ENCODE measurements around the gene GPC6. TPM values are rescaled to one million over a fixed set of nuclear protein-coding genes. Genes with fewer than 3 reads are reported as not detected.

The GPC6 gene
- total RNA-seq, 1 donor from 2014 or later: 42.9 TPM

DNA sequence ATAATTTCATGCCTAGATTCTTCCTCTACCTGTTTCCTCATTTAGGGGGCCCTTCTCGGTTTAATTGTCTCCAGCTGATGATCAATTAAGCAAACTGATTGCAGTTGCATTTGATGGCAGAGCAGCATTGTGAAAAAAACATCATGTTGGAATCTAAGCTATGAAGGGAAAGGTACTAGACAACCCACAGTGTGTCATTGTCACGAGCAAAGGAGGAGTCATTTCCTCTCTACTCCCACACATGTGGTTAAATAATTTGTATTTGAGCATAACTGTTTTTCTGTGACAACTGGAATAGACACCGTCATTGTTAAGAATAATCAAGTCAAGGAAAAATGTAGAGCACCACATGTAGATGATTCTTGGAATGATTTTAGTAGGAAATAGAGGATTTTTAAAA lies 1012.5 kb downstream of the GPC6 start:
- no peaks in the 10 kb centered on the region for H3K9me3 ChIP-seq (ENCODE audit: low read depth)
- no peaks in the 10 kb centered on the region for H3K36me3 ChIP-seq
- H3K4me1 ChIP-seq: no peaks in the 10 kb centered on the region
- no peak overlapping the region for H3K9ac ChIP-seq
- TF ChIP-seq, protein P1, sequence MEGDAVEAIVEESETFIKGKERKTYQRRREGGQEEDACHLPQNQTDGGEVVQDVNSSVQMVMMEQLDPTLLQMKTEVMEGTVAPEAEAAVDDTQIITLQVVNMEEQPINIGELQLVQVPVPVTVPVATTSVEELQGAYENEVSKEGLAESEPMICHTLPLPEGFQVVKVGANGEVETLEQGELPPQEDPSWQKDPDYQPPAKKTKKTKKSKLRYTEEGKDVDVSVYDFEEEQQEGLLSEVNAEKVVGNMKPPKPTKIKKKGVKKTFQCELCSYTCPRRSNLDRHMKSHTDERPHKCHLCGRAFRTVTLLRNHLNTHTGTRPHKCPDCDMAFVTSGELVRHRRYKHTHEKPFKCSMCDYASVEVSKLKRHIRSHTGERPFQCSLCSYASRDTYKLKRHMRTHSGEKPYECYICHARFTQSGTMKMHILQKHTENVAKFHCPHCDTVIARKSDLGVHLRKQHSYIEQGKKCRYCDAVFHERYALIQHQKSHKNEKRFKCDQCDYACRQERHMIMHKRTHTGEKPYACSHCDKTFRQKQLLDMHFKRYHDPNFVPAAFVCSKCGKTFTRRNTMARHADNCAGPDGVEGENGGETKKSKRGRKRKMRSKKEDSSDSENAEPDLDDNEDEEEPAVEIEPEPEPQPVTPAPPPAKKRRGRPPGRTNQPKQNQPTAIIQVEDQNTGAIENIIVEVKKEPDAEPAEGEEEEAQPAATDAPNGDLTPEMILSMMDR (IDR thresholded peaks at IDR 0.05): no peak
- TF ChIP-seq EZH2 (IDR thresholded peaks at IDR 0.05) (no peak), EZH2phosphoT487 (IDR thresholded peaks at IDR 0.05) (no peak)
- no peak overlapping the region for H3K27ac ChIP-seq
- no peak overlapping the region for H2AFZ ChIP-seq (replicated peaks)
- Mint-ChIP-seq H3K9me3 (no peaks in the 10 kb centered on the region), H3K27me3 (ENCODE audit: insufficient read depth, low read depth) (peaks cover 3% of the 10 kb centered on the region), H3K4me1 (no peaks in the 10 kb centered on the region), H3K27ac (no peak overlapping the region), H3K4me3 (no peak overlapping the region), H3K36me3 (no peaks in the 10 kb centered on the region)
- no peaks in the 10 kb centered on the region for H3F3A ChIP-seq (ENCODE audit: low read depth)
- H3K79me2 ChIP-seq (ENCODE audit: low read depth): no peaks in the 10 kb centered on the region
- DNase-seq (ENCODE audit: low spot score): no peak
- H3K4me2 ChIP-seq: no peak overlapping the region
- no peaks in the 10 kb centered on the region for H4K20me1 ChIP-seq (ENCODE audit: low read depth)
- no peaks in the 10 kb centered on the region for H3K27me3 ChIP-seq
- no peak overlapping the region for H3K4me3 ChIP-seq

DNA sequence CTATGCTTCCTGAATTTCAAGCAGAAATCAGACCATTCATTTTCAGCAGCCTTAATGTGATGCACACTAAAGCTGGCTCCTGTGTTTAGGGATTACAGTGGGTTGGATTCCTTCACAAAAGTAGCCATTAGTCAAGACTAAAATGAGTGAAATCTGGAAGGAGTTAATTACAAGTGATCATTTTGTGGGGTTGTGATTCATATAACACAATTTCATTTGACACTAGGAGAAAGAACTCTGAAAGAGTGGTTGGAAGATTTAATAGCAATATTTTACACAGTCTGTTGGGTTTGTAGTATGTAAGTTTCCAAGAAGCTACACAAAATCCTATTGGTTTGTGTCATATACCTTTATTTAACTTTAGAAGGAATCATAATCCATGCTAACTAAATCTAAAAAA lies 1015.9 kb downstream of the GPC6 start:
- Mint-ChIP-seq H3K4me1 (no peaks in the 10 kb centered on the region), H3K36me3 (no peaks in the 10 kb centered on the region), H3K9me3 (peaks cover 19% of the 10 kb centered on the region), H3K27me3 (ENCODE audit: insufficient read depth, low read depth) (peaks cover 3% of the 10 kb centered on the region), H3K4me3 (no peak overlapping the region), H3K27ac (no peak overlapping the region)
- Histone ChIP-seq H3K36me3 (peaks cover 5% of the 10 kb centered on the region), H3K4me1 (no peaks in the 10 kb centered on the region), H2AFZ (replicated peaks) (no peak overlapping the region), H3K27ac (no peak overlapping the region), H3K79me2 (ENCODE audit: low read depth) (no peaks in the 10 kb centered on the region), H3K27me3 (no peaks in the 10 kb centered on the region), H3F3A (ENCODE audit: low read depth) (no peaks in the 10 kb centered on the region), H3K9ac (no peak overlapping the region), H4K20me1 (ENCODE audit: low read depth) (no peaks in the 10 kb centered on the region), H3K4me2 (no peak overlapping the region), H3K9me3 (ENCODE audit: low read depth) (no peaks in the 10 kb centered on the region), H3K4me3 (no peak overlapping the region)
- TF ChIP-seq, protein P1 (IDR thresholded peaks at IDR 0.05): no peak
- no peak for TF ChIP-seq EZH2 (IDR thresholded peaks at IDR 0.05)
- no peak for TF ChIP-seq EZH2phosphoT487 (IDR thresholded peaks at IDR 0.05)
- DNase-seq (ENCODE audit: low spot score): no peak

DNA sequence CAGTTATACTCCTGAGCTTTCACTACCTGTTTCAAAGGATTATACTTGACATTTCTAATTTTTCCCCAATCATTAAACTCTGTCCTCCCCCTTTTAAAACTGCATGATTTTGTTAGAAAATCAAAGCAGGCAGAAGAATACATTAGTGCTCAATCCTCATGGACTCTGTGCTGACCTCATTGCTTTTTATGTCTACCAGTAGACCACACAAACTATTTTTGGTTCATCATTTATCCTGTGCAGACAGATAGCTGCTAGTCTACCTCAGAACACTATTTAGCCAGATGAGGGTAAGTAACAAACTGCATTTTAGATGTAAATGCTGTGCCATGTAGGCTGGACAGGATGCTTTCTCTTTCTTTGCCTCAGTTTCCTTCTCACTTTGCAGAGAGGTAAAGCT lies 1016.9 kb downstream of the GPC6 start:
- Mint-ChIP-seq H3K27ac (no peak overlapping the region), H3K36me3 (no peaks in the 10 kb centered on the region), H3K9me3 (peaks cover 19% of the 10 kb centered on the region), H3K4me1 (no peaks in the 10 kb centered on the region), H3K4me3 (no peak overlapping the region), H3K27me3 (ENCODE audit: insufficient read depth, low read depth) (peaks cover 1% of the 10 kb centered on the region)
- Histone ChIP-seq H3F3A (ENCODE audit: low read depth) (no peaks in the 10 kb centered on the region), H3K27me3 (no peaks in the 10 kb centered on the region), H3K79me2 (ENCODE audit: low read depth) (no peaks in the 10 kb centered on the region), H3K36me3 (peaks cover 5% of the 10 kb centered on the region), H2AFZ (replicated peaks) (no peak overlapping the region), H3K27ac (no peak overlapping the region), H3K4me1 (no peaks in the 10 kb centered on the region), H3K4me3 (no peak overlapping the region), H3K4me2 (no peak overlapping the region), H3K9ac (no peak overlapping the region), H4K20me1 (ENCODE audit: low read depth) (no peaks in the 10 kb centered on the region), H3K9me3 (ENCODE audit: low read depth) (no peaks in the 10 kb centered on the region)
- DNase-seq (ENCODE audit: low spot score): no peak
- no peak for TF ChIP-seq EZH2 (IDR thresholded peaks at IDR 0.05)
- TF ChIP-seq, protein P1 (IDR thresholded peaks at IDR 0.05): no peak
- no peak for TF ChIP-seq EZH2phosphoT487 (IDR thresholded peaks at IDR 0.05)

Data from neural progenitor cell (in vitro differentiated cells).